Measurements from ENCODE around the gene CASQ1. TPM values are rescaled to one million over a fixed set of nuclear protein-coding genes. Genes with fewer than 3 reads are reported as not detected.

CASQ1 gene
- total RNA-seq, 1 donor from 2014 or later, result 0.16 TPM

DNA sequence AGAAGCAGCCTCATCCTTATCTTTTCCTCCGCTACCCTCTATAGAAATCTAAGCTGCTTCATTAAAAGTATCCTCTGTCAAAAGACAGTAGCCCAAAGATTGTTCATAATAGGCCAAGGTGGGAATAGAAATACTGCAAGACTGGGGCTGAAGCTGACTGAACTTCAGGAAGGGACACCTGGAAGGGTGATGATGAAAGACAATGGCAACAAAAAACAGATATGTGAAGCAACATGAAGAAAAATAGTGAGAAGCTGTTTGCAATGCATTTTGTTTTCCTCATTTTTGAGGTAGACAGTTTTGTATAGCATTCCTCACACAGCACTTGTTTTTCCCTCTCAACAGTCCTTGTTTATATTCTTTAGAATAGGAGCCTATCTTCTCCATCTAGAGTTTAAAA lies 55.1 kb downstream of the CASQ1 start:
- no peaks in the 10 kb centered on the region for H3K9me3 Mint-ChIP-seq
- H3K27ac Mint-ChIP-seq, result peak overlapping the region; percentile 79
- H3K27me3 Mint-ChIP-seq (ENCODE audit: low read depth), result no peaks in the 10 kb centered on the region
- peaks cover 23% of the 10 kb centered on the region for H3K4me1 Mint-ChIP-seq
- H3K36me3 Mint-ChIP-seq, result peaks cover 19% of the 10 kb centered on the region
- TF ChIP-seq, protein P1, sequence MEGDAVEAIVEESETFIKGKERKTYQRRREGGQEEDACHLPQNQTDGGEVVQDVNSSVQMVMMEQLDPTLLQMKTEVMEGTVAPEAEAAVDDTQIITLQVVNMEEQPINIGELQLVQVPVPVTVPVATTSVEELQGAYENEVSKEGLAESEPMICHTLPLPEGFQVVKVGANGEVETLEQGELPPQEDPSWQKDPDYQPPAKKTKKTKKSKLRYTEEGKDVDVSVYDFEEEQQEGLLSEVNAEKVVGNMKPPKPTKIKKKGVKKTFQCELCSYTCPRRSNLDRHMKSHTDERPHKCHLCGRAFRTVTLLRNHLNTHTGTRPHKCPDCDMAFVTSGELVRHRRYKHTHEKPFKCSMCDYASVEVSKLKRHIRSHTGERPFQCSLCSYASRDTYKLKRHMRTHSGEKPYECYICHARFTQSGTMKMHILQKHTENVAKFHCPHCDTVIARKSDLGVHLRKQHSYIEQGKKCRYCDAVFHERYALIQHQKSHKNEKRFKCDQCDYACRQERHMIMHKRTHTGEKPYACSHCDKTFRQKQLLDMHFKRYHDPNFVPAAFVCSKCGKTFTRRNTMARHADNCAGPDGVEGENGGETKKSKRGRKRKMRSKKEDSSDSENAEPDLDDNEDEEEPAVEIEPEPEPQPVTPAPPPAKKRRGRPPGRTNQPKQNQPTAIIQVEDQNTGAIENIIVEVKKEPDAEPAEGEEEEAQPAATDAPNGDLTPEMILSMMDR (IDR thresholded peaks at IDR 0.05; ENCODE audit: unreplicated experiment), result no peak
- H3K4me3 Mint-ChIP-seq, result no peak overlapping the region
- DNase-seq (ENCODE audit: low spot score in 2 of 2, unreplicated experiment in 2 of 2), result no peak

DNA sequence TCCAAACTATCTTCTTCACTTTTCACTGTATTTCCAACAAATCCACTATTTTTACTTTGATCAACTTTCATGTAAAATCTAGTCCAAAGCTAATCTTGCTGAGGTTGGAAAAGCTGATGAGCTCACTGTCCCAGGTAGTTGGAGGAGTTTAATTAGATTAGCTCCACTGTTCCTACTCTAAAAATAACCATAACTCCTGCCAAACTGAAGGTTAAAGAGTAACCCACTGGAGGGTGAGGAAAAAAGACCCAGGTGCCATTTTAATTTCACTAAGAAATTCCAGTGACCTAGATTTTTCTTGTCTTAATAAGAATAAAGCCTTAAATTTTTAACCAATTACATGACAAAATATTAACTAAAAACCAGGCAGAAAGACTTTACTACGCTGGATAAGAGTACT lies 56.7 kb downstream of the CASQ1 start:
- H3K27ac Mint-ChIP-seq, result peak overlapping the region; percentile 70
- no peak for DNase-seq (ENCODE audit: low spot score in 2 of 2, unreplicated experiment in 2 of 2)
- peaks cover 30% of the 10 kb centered on the region for H3K4me1 Mint-ChIP-seq
- peaks cover 14% of the 10 kb centered on the region for H3K36me3 Mint-ChIP-seq
- no peak overlapping the region for H3K4me3 Mint-ChIP-seq
- no peaks in the 10 kb centered on the region for H3K27me3 Mint-ChIP-seq (ENCODE audit: low read depth)
- H3K9me3 Mint-ChIP-seq, result no peaks in the 10 kb centered on the region
- TF ChIP-seq, protein P1 (IDR thresholded peaks at IDR 0.05; ENCODE audit: unreplicated experiment), result no peak

GRCh38 chr1:160251011-160251410 lies 60.6 kb downstream of the CASQ1 start:
- Mint-ChIP-seq H3K4me3 (no peak overlapping the region), H3K9me3 (no peaks in the 10 kb centered on the region), H3K27me3 (ENCODE audit: low read depth) (no peaks in the 10 kb centered on the region), H3K4me1 (peaks cover 34% of the 10 kb centered on the region), H3K27ac (peak overlapping the region; percentile 2), H3K36me3 (peaks cover 12% of the 10 kb centered on the region)
- no peak for DNase-seq (ENCODE audit: low spot score in 2 of 2, unreplicated experiment in 2 of 2)
- TF ChIP-seq, protein P1 (IDR thresholded peaks at IDR 0.05; ENCODE audit: unreplicated experiment), result no peak

Other genes starting within 250 kb of the CASQ1 start
- gene IGSF9, start 245.0 kb upstream of the CASQ1 start, total RNA-seq, result 75.8 to 77.5 TPM (median 76.9 TPM) in 3 replicates
- not detected in 3 replicates for gene SLAMF9, start 236.3 kb upstream of the CASQ1 start, total RNA-seq
- 17.0 to 17.9 TPM (median 17.3 TPM) in 3 replicates for gene PIGM, start 158.6 kb upstream of the CASQ1 start, total RNA-seq
- gene KCNJ10, start 120.4 kb upstream of the CASQ1 start, total RNA-seq, result 0.14 to 0.27 TPM (median 0.22 TPM) in 3 replicates
- gene KCNJ9, start 109.0 kb upstream of the CASQ1 start, total RNA-seq, result 0.07 to 0.09 TPM in 2 of 3 replicates, not detected in the other
- 32.3 to 36.3 TPM (median 33.2 TPM) in 3 replicates for gene IGSF8, start 92.0 kb upstream of the CASQ1 start, total RNA-seq
- 0.54 to 0.76 TPM (median 0.64 TPM) in 3 replicates for gene ATP1A2, start 74.8 kb upstream of the CASQ1 start, total RNA-seq
- 0.29 to 0.38 TPM (median 0.33 TPM) in 3 replicates for gene ATP1A4, start 39.0 kb upstream of the CASQ1 start, total RNA-seq
- 37.4 to 42.1 TPM (median 41.2 TPM) in 3 replicates for gene PEA15, start 14.8 kb downstream of the CASQ1 start, total RNA-seq
- 276 to 299 TPM (median 287 TPM) in 3 replicates for gene DCAF8, start 72.0 kb downstream of the CASQ1 start, total RNA-seq
- 50.9 to 53.0 TPM (median 52.8 TPM) in 3 replicates for gene PEX19, start 94.6 kb downstream of the CASQ1 start, total RNA-seq
- gene COPA, start 152.7 kb downstream of the CASQ1 start, total RNA-seq, result 178 to 183 TPM (median 180 TPM) in 3 replicates
- 94.6 to 106 TPM (median 104 TPM) in 3 replicates for gene NCSTN, start 152.8 kb downstream of the CASQ1 start, total RNA-seq
- gene NHLH1, start 176.5 kb downstream of the CASQ1 start, total RNA-seq, result 0.27 to 0.38 TPM (median 0.32 TPM) in 3 replicates
- 55.5 to 59.5 TPM (median 57.2 TPM) in 3 replicates for gene VANGL2, start 210.0 kb downstream of the CASQ1 start, total RNA-seq

Data from mesothelial cell of epicardium (in vitro differentiated cells).